Fibroblast of skin of left biceps (primary cell): ENCODE data around the gene POLR3E.

ENCODE experiments used
- DNase-seq, 2 experiments: peaks; one replicate each; pipeline ENCODE4 v3.0.0-alpha.2; 2013; ENCODE audit warnings: low read depth in 2 of 2

Gene POLR3E

GRCh38 chr16:22315979-22316378 lies 18.8 kb downstream of the POLR3E start:
- no peak for DNase-seq

DNA sequence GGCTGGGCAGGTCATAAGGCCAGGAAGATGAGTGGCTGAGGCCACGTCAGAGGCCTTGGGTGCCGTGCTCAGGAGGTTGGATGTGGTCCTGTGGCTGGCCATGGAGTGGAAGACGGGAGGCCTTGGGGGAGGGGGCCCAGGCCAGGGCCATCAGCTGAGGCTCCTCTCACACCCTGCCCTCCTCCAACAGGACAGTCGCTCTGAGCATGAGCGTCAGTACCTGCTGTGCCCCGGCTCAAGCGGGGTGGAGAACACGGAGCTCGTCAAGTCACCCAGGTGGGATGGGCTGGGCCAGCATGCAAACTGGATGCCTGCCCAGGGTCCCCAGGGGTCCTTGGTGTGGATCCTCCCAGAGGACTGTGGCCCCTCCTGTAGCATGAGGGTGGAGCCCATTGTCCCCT lies 19.2 kb downstream of the POLR3E start:
- no peak for DNase-seq

DNA sequence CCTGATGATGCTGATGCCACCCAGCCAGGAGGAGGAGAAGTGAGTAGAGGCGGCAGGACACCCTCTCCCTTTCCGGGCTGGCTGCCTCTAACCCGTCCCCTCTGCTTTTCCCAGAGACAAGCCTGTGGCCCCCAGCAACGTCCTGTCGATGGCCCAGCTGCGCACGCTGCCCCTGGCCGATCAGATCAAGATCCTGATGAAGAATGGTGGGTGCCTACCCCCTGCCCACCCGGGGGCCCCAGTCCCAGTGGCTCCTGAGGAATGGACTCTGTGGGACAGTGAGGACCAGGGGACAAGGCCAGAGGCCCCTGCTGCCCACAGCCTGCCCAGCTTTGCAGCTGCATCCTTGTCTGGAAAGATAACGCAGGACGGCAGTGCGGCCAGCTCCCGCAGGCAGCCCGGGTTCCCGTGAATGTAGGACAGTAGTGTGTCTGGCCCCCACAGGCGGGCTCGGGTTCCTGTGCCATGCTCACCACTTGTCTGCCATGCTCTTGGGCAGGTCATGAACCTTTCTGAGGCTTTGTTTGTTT lies 19.9 kb downstream of the POLR3E start:
- DNase-seq = no peak

- no peak for DNase-seq
Measured at GRCh38 chr16:22317625-22318024, 20.4 kb downstream of the POLR3E start.

GRCh38 chr16:22318690-22319358 lies 21.6 kb downstream of the POLR3E start:
- no peak for DNase-seq

DNA sequence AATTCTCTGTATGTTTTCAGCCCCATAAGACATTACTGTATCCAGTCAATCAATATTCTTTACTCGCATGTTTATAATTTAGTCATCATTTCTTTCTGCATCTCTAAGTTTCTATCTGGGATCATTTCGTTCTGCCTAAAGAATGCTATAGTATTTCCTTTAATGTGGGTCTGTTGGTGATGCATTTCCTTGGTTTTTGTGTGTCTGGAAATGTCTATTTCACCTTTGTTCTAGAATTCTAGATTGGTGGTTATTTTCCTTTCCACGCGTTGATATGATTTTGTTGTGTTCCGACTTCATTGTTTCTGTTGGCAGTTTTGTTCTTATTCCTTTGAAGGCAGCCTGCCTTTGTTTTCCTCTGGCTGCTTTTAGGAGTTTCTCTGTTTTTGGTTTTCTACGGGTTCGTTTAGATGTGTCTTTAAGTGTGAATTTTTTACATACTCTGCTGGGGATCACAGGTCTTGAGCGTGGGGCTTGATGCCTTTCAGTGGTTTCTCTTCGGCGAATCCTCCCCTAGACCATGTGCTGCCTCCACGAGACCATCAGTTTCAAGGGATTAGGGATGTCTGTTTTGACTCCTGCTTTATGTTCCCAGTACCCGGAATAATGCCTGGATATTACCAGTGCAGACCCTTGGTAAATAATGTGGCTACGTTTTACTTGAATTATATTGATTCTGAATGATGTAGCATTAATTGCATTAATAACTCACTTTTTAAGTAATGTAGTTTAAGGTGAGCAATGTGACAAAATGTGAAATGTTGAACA lies 23.5 kb downstream of the POLR3E start:
- no peak for DNase-seq

DNA sequence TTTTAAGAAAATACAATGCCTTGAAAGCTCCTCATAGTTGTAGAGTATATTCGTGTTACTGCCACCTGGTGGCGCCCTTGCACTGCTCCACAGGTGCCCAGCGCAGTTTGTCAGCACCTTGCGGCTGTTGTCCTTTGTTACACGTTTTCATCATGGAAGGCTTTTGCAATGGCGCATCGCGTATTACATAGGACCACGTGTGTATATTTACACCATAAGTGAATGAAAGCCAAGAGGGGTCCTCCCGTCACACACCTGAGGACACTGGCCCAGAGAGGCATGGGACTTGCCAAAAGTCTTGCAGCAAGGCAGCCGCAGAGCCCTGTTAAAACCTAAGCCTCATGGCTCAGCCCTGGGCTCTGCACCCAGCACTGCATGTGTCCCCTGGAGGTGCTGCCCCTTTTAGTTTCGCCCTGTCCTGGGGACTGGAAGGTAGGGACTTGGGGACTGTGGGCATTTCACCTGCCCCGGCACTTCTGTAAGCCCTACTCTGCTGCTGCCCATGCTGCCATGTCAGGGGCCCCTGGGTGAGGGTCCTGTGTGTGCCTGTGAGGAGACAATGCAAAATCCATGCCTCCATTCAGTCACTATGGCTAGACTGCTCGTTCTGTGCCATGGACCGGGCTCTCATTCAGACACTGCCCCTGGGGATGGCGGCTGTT lies 24.3 kb downstream of the POLR3E start:
- DNase-seq = peak; percentile 19 to 22

GRCh38 chr16:22322021-22322471 lies 24.8 kb downstream of the POLR3E start:
- DNase-seq = no peak

- no peak for DNase-seq
Measured at GRCh38 chr16:22322741-22323140, 25.5 kb downstream of the POLR3E start.

GRCh38 chr16:22323173-22323958 lies 26.2 kb downstream of the POLR3E start:
- DNase-seq = no peak

- DNase-seq = no peak
Measured at GRCh38 chr16:22323959-22324786, 27.0 kb downstream of the POLR3E start.

GRCh38 chr16:22324787-22325597 lies 27.8 kb downstream of the POLR3E start:
- DNase-seq = no peak

DNA sequence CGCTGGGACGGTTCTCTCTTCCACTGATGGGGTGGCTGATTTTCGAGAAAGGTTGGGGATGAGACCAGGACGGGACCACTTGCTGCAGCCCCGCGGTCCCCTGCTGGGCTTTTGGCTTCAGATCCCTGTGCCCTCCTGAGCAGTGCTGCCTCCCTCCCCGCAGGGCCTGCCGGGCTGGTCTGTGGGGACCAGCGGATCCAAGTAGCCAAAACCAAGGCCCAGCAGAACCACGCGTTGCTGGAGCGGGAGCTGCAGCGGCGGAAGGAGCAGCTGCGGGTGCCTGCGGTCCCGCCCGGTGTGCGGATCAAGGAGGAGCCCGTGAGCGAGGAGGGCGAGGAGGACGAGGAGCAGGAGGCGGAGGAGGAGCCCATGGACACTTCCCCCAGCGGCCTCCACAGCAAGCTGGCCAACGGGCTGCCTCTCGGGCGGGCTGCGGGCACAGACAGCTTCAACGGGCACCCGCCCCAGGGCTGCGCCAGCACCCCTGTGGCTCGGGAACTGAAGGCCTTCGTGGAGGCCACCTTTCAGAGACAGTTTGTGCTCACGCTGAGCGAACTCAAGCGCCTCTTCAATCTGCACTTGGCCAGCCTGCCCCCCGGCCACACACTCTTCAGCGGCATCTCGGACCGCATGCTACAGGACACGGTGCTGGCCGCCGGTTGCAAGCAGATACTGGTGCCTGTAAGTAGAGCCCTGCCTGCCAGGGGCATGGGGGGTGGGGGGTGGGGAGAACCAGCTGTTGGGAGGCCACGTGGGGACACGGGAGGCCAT lies 28.6 kb downstream of the POLR3E start:
- no peak for DNase-seq

- DNase-seq = no peak
Measured at GRCh38 chr16:22326369-22326652, 29.1 kb downstream of the POLR3E start.

DNA sequence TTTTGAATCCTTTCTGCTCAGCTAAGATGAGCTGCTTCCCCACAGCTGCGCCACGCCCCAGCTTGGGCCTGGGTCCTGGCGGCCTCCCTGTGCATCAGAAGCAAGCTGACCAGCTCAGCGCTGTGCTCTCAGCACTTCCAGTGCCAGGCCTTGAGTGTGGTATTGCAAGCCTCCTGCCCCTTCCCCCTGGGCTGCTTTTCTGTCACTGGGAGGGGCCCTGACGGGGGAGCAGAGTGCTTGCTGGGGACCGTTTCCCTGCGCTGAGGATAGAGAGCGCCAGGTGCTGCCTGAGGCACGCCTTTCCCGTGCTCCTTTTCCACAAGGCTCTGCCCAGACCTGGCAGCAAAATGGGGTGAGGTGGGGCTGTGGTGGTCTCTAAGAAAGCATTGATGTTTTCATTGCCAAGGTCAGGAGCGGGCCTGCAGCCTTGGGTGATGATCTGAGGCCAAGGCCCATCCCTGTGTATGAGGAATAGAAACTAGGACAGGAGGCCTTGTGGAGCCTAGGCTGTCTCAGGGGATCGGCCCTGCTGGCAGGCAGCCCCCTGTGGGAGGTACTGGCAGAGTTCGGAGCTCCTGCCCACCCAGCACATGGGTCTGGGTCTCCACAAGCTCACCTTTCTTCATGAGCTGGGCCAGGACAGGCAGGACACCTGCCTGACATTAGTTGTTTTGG lies 29.7 kb downstream of the POLR3E start:
- no peak for DNase-seq

DNA sequence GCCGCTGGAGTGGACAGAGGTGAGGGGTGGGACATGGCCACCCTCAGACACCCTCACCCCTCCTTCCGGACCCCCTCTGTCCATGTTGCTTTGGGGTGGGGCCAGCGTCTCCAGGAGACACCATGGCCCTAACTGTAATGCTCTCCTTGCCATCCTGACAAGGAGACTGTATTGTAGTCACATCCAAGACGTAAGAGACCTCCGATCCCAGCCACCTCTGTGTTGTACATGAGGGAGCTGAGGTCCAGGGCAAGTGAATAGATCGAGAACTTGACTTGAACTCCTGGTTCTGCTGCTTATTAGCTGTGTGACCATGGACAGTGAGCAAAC lies 30.2 kb downstream of the POLR3E start:
- no peak for DNase-seq

DNA sequence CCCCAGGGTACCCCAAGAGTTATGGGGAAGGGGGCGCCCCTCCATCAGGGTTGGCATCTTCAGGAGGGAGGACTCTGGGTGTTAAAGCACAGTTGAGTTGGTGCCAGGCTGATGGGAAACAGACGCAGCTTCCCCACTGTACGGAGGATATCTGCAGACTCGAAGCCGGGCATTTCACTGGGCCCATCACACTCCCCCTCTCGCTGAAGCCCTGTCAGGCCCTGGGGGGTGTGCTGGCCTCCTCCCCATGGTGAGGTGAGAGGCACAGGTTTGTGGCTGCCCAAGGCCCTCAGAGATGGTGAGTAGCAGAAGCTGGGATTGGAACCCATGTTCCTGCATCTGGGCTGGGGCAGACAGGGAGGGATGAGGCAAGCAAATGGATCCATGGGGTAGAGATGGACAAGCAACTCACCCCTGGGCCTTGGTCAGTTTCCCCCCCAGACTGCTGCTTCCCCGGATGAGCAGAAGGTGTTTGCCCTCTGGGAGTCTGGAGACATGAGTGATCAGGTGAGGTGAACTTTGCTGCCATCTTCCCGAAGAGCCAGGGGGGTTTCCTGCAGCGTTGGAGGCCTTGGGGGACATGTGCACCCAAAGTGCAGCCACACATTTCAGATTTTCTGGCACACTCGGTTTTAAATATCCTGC lies 31.0 kb downstream of the POLR3E start:
- no peak for DNase-seq

DNA sequence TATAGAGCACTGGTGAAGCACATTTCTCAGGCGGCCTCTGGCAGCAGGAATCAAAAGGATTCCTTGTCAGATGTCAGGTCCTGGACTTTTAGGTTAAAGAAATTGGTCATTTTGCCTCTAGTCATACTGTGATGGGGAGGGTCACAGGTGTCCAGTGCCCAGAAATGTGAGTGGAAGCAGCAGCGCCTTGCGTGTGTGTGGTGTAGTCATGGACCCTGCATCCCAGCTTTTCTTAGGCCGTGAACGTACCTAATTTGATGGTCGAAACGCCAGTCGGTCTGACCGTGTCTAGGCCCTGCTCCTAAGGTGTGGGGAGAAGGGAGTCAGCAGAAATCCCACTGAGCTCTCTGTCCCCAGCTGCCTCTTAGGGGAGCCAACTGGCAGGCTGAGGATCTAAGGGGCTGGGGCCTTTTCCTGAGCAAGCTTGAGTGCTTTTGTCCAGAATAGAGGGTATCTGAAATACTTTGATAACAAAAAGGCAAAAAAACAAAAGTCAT lies 32.0 kb downstream of the POLR3E start:
- no peak for DNase-seq
